GM23338 (cell line): ENCODE results near the gene MTRF1L. TPM values are rescaled to one million over a fixed set of nuclear protein-coding genes. Genes with fewer than 3 reads are reported as not detected.

Experiments used
- ATAC-seq: fragments of 200-7000 bp; cut with Tn5 transposase; 3 replicates; pipeline ENCODE4 v1.9.1; 2020
- DNase-seq: peaks from one replicate; pipeline ENCODE4 v3.0.0-alpha.2; 2015; ENCODE audit warnings: low spot score
- H2AFZ ChIP-seq: fragments of 200-600 bp; sonication (generic); 2 replicates; pipeline ENCODE4 v1.8.0; 2016; ENCODE audit warnings: antibody characterized with exemption, mild to moderate bottlenecking, moderate library complexity
- H3F3A ChIP-seq: fragments of 200-600 bp; sonication (generic); replicated peaks from 2 replicates; pipeline ENCODE4 v1.8.0; 2017; ENCODE audit warnings: antibody characterized with exemption, mixed run types, low read depth
- H3K27ac ChIP-seq: fragments of 200-600 bp; sonication (generic); 2 replicates; pipeline ENCODE4 v1.6.1; 2016; ENCODE audit warnings: low read depth
- H3K27me3 ChIP-seq: fragments of 200-600 bp; sonication (generic); 2 replicates; pipeline ENCODE4 v1.8.0; 2016; ENCODE audit warnings: mild to moderate bottlenecking, mixed run types, moderate library complexity; ENCODE audit not compliant: insufficient read depth
- H3K36me3 ChIP-seq: fragments of 200-600 bp; sonication (generic); 2 replicates; pipeline ENCODE4 v1.8.0; 2016; ENCODE audit warnings: mild to moderate bottlenecking; ENCODE audit not compliant: insufficient read depth
- H3K4me1 ChIP-seq: fragments of 200-600 bp; sonication (generic); 2 replicates; pipeline ENCODE4 v1.8.0; 2016; ENCODE audit warnings: mild to moderate bottlenecking, moderate library complexity; ENCODE audit not compliant: insufficient read depth
- H3K4me2 ChIP-seq: fragments of 200-600 bp; sonication (generic); 2 replicates; pipeline ENCODE4 v1.7.1; 2017; ENCODE audit warnings: mixed run types
- H3K4me3 ChIP-seq: fragments of 200-600 bp; sonication (generic); 2 replicates; pipeline ENCODE4 v1.6.1; 2016; ENCODE audit warnings: mixed run types
- H3K79me2 ChIP-seq: fragments of 200-600 bp; sonication (generic); replicated peaks from 2 replicates; pipeline ENCODE4 v1.8.0; 2017; ENCODE audit warnings: mild to moderate bottlenecking; ENCODE audit not compliant: insufficient read depth
- H3K9me2 ChIP-seq: fragments of 200-600 bp; sonication (generic); 2 replicates; pipeline ENCODE4 v1.8.0; 2017; ENCODE audit not compliant: insufficient read depth
- H4K20me1 ChIP-seq: fragments of 200-600 bp; sonication (generic); replicated peaks from 2 replicates; pipeline ENCODE4 v1.8.0; 2017; ENCODE audit warnings: mild to moderate bottlenecking; ENCODE audit not compliant: insufficient read depth
- H3K27ac Mint-ChIP-seq: 2 replicates; pipeline ENCODE4 v1.8.0; 2020; ENCODE audit warnings: inconsistent platforms, mild to moderate bottlenecking, moderate library complexity, mixed read lengths
- H3K27me3 Mint-ChIP-seq: 3 replicates; pipeline ENCODE4 v1.8.0; 2022; ENCODE audit warnings: low read depth, mild to moderate bottlenecking, moderate library complexity, mixed read lengths, inconsistent platforms; ENCODE audit not compliant: insufficient read depth, poor library complexity
- H3K36me3 Mint-ChIP-seq: 3 replicates; pipeline ENCODE4 v1.8.0; 2021; ENCODE audit warnings: low read depth, mild to moderate bottlenecking, inconsistent platforms, moderate library complexity, mixed read lengths
- H3K4me1 Mint-ChIP-seq: 3 replicates; pipeline ENCODE4 v1.8.0; 2020; ENCODE audit warnings: mild to moderate bottlenecking, inconsistent platforms, mixed read lengths
- H3K4me3 Mint-ChIP-seq: 3 replicates; pipeline ENCODE4 v1.8.0; 2021; ENCODE audit warnings: moderate library complexity, mild to moderate bottlenecking, inconsistent platforms, mixed read lengths
- H3K9me3 Mint-ChIP-seq: 3 replicates; pipeline ENCODE4 v1.8.0; 2020; ENCODE audit warnings: moderate library complexity, mild to moderate bottlenecking, inconsistent platforms, mixed read lengths
- CREB1 ChIP-seq: fragments of 250-450 bp; sonication (Bioruptor Pico); IDR thresholded peaks from 2 replicates; pipeline ENCODE4 v1.5.0; 2020; ENCODE audit warnings: low read depth, mild to moderate bottlenecking, moderate library complexity
- EZH2 ChIP-seq: fragments of 200-600 bp; sonication (generic); IDR thresholded peaks from one replicate; pipeline ENCODE4 v1.8.0; 2017; ENCODE audit warnings: antibody characterized with exemption, mild to moderate bottlenecking, low read depth; ENCODE audit not compliant: unreplicated experiment
- EZH2phosphoT487 ChIP-seq: fragments of 200-600 bp; sonication (generic); IDR thresholded peaks from one replicate; pipeline ENCODE4 v1.8.1; 2018; ENCODE audit warnings: antibody characterized with exemption; ENCODE audit not compliant: unreplicated experiment
- JUNB ChIP-seq: IDR thresholded peaks from one replicate; pipeline ENCODE4 v1.6.1; 2016; ENCODE audit warnings: antibody characterized with exemption; ENCODE audit not compliant: unreplicated experiment
- NANOG ChIP-seq: IDR thresholded peaks from 2 replicates; pipeline ENCODE4 v1.6.1; 2016; ENCODE audit warnings: antibody characterized with exemption, borderline replicate concordance
- POLR2AphosphoS5 ChIP-seq: IDR thresholded peaks from 2 replicates; pipeline ENCODE4 v1.6.1; 2016; ENCODE audit warnings: antibody characterized with exemption, low read depth
- STAT1 ChIP-seq: IDR thresholded peaks from one replicate; pipeline ENCODE4 v1.6.1; 2016; ENCODE audit warnings: antibody characterized with exemption; ENCODE audit not compliant: unreplicated experiment
- ZNF114 ChIP-seq: fragments of 250-450 bp; sonication (Bioruptor Pico); IDR thresholded peaks from 2 replicates; pipeline ENCODE4 v1.5.0; 2020; ENCODE audit warnings: mild to moderate bottlenecking, moderate library complexity
- ZNF331 ChIP-seq: fragments of 250-450 bp; sonication (Bioruptor Pico); IDR thresholded peaks from 2 replicates; pipeline ENCODE4 v1.5.0; 2020; ENCODE audit warnings: low read depth, mild to moderate bottlenecking, moderate library complexity
- polyA plus RNA-seq: library from polyadenylated mRNA; unstranded; fragments of >200 nt; fragmentation: Nextera tagmentation; extraction: Ambion mirVana; gene quantifications from 2 replicates; pipeline ENCODE4 v1.2.1, GENCODE V29; 2016
- total RNA-seq: library from RNA; depleted of rRNA; stranded (reverse); fragments of >200 nt; shearing (Covaris generic); gene quantifications from 2 replicates; pipeline ENCODE4 v1.2.3, GENCODE V29; 2014
- TF ChIP-seq, protein P1 (sequence below): IDR thresholded peaks from one replicate; pipeline ENCODE4 v1.6.1; 2018; ENCODE audit warnings: antibody characterized with exemption; ENCODE audit not compliant: unreplicated experiment
- TF ChIP-seq, protein P2 (sequence below): IDR thresholded peaks from 2 replicates; pipeline ENCODE4 v1.6.1; 2016; ENCODE audit warnings: antibody characterized with exemption
- TF ChIP-seq, protein P3 (sequence below), 2 experiments: fragments of 200-600 bp in 1 of 2; sonication (generic) in 1 of 2; conservative IDR thresholded peaks; 2 replicates each; pipeline versions ENCODE4 v1.5.1 to v1.6.1; 2016 to 2017; ENCODE audit warnings: antibody characterized with exemption in 2 of 2, low read depth in 2 of 2, mild to moderate bottlenecking in 2 of 2, moderate library complexity in 1 of 2

The MTRF1L gene
- total and polyA plus RNA-seq, 2 experiments from 2014 or later: 20.5 to 28.3 TPM

DNA sequence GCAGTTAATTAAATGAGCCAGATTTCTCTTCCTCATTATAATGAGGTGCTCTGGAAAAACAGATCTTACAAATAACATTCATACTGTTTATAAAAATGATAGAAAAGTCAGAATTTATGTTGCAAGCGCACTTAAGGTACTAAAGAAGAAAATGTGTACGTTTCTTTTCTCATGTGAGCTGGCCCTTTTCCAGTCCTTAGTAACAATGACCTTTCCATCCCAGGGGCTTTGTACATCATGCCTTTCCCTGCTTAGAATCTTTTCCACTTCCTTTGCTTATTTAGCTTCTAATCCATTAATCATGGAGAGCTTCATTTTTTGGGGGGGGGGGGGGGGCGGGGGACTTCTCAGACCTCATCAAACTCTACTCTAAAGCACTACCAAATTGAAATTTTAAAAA lies 24.5 kb downstream of the MTRF1L start (continued):
- TF ChIP-seq, protein P1, sequence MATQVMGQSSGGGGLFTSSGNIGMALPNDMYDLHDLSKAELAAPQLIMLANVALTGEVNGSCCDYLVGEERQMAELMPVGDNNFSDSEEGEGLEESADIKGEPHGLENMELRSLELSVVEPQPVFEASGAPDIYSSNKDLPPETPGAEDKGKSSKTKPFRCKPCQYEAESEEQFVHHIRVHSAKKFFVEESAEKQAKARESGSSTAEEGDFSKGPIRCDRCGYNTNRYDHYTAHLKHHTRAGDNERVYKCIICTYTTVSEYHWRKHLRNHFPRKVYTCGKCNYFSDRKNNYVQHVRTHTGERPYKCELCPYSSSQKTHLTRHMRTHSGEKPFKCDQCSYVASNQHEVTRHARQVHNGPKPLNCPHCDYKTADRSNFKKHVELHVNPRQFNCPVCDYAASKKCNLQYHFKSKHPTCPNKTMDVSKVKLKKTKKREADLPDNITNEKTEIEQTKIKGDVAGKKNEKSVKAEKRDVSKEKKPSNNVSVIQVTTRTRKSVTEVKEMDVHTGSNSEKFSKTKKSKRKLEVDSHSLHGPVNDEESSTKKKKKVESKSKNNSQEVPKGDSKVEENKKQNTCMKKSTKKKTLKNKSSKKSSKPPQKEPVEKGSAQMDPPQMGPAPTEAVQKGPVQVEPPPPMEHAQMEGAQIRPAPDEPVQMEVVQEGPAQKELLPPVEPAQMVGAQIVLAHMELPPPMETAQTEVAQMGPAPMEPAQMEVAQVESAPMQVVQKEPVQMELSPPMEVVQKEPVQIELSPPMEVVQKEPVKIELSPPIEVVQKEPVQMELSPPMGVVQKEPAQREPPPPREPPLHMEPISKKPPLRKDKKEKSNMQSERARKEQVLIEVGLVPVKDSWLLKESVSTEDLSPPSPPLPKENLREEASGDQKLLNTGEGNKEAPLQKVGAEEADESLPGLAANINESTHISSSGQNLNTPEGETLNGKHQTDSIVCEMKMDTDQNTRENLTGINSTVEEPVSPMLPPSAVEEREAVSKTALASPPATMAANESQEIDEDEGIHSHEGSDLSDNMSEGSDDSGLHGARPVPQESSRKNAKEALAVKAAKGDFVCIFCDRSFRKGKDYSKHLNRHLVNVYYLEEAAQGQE: no peak
- TF ChIP-seq EZH2: no peak
- no peak for TF ChIP-seq ZNF114 (CRISPR knock-in tag)
- no peak for TF ChIP-seq JUNB
- no peak for TF ChIP-seq STAT1
- no peak for TF ChIP-seq POLR2AphosphoS5

DNA sequence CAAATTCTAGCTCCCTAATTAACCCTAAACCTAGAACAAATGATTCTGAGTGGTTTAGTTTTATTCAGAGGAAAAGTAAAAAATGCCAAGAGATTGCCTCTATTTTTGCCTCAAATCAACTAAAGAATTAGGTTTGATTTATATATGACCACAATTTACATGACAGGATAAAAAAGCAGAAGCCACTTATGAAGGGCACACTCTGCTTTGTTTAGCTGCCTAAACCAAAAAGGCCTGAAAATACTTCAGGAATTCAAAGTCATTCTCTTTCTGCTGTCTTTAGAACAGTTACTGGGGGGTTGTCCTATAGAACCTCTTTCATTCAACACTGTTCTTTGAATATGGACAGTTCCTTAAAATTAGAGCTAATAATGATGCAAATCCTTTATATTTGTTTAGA lies 25.0 kb downstream of the MTRF1L start:
- Histone ChIP-seq H3K4me1 (peaks cover 38% of the 10 kb centered on the region), H3K27ac (0 out of 2 replicates have a peak overlapping the region, but pooled peaks have one; percentile 8), H2AFZ (no peak overlapping the region), H3K79me2 (peaks cover 100% of the 10 kb centered on the region), H3K27me3 (no peaks in the 10 kb centered on the region), H3K4me2 (peak overlapping the region; percentile 45; the same call in 1 of the 2 replicates), H3K4me3 (no peak overlapping the region), H3F3A (no peaks in the 10 kb centered on the region), H3K9me2 (no peaks in the 10 kb centered on the region), H3K36me3 (peaks cover 47% of the 10 kb centered on the region), H4K20me1 (peaks cover 82% of the 10 kb centered on the region)
- Mint-ChIP-seq H3K9me3 (no peaks in the 10 kb centered on the region), H3K4me3 (no peak overlapping the region), H3K4me1 (peaks cover 46% of the 10 kb centered on the region), H3K27ac (no peak overlapping the region; the same call in 1 of the 2 replicates), H3K27me3 (peaks cover 2% of the 10 kb centered on the region), H3K36me3 (peaks cover 65% of the 10 kb centered on the region)
- DNase-seq (no peak), ATAC-seq (no peak)
- no peak for TF ChIP-seq ZNF331
- TF ChIP-seq ZNF114 (CRISPR knock-in tag): no peak
- TF ChIP-seq, protein P2, sequence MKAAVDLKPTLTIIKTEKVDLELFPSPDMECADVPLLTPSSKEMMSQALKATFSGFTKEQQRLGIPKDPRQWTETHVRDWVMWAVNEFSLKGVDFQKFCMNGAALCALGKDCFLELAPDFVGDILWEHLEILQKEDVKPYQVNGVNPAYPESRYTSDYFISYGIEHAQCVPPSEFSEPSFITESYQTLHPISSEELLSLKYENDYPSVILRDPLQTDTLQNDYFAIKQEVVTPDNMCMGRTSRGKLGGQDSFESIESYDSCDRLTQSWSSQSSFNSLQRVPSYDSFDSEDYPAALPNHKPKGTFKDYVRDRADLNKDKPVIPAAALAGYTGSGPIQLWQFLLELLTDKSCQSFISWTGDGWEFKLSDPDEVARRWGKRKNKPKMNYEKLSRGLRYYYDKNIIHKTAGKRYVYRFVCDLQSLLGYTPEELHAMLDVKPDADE: no peak
- no peak for TF ChIP-seq CREB1 (CRISPR knock-in tag)
- TF ChIP-seq STAT1: no peak
- no peak for TF ChIP-seq EZH2
- TF ChIP-seq EZH2phosphoT487: no peak
- no peak for TF ChIP-seq POLR2AphosphoS5
- TF ChIP-seq NANOG: no peak
- TF ChIP-seq, protein P1: no peak
- TF ChIP-seq, protein P3, sequence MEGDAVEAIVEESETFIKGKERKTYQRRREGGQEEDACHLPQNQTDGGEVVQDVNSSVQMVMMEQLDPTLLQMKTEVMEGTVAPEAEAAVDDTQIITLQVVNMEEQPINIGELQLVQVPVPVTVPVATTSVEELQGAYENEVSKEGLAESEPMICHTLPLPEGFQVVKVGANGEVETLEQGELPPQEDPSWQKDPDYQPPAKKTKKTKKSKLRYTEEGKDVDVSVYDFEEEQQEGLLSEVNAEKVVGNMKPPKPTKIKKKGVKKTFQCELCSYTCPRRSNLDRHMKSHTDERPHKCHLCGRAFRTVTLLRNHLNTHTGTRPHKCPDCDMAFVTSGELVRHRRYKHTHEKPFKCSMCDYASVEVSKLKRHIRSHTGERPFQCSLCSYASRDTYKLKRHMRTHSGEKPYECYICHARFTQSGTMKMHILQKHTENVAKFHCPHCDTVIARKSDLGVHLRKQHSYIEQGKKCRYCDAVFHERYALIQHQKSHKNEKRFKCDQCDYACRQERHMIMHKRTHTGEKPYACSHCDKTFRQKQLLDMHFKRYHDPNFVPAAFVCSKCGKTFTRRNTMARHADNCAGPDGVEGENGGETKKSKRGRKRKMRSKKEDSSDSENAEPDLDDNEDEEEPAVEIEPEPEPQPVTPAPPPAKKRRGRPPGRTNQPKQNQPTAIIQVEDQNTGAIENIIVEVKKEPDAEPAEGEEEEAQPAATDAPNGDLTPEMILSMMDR (conservative IDR thresholded peaks at IDR 0.05; ENCODE audit: low read depth in 2 of 2): no peak
